T47D (cell line): ENCODE measurements around the gene CAPN8.
A peak's percentile ranks its signal among the peaks of the same experiment; 100 is the strongest.
"Not testable (repeated sequence)": the region's sequence is repeated elsewhere in the genome, so short reads cannot be mapped to it uniquely, and the experiment has no call there.

Experiments used
- DNase-seq, 2 experiments: peaks; one replicate each; pipeline versions ENCODE4 v3.0.0 to v3.0.0-alpha.2; 2011 to 2012; ENCODE audit warnings: low read depth in 1 of 2, low spot score in 1 of 2
- JUND ChIP-seq: IDR thresholded peaks from 2 replicates; pipeline ENCODE4 v1.6.1; 2012; ENCODE audit warnings: low read depth
- in situ Hi-C: cut with HindIII; loops from 2 replicates; pipeline ENCODE4 v1.10.0; 2016; ENCODE audit warnings: low sequenced_read_pairs, low pct_unique_long_range_greater_than_20kb

CAPN8 gene

DNA sequence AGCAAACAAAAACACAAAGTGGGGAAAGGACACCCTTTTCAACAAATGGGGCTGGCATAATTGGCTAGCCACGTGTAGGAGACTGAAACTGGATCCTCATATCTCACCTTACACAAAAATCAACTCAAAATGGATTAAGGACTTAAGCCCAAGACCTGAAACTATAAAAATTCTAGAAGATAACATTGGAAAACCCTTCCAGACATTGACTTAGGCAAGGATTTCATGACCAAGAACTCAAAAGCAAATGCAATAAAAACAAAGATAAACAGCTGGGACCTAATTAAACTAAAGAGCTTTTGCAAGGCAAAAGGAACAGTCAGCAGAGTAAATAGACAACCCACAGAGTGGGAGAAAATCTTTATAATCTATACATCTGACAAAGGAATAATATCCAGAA, 146.9 kb downstream of the CAPN8 start:
- peak in 1 of 2 experiments; percentile 51 for DNase-seq
- peak; percentile 76; the same call in 1 of the 2 replicates for TF ChIP-seq JUND
- in situ Hi-C loops = not testable (repeated sequence)

DNA sequence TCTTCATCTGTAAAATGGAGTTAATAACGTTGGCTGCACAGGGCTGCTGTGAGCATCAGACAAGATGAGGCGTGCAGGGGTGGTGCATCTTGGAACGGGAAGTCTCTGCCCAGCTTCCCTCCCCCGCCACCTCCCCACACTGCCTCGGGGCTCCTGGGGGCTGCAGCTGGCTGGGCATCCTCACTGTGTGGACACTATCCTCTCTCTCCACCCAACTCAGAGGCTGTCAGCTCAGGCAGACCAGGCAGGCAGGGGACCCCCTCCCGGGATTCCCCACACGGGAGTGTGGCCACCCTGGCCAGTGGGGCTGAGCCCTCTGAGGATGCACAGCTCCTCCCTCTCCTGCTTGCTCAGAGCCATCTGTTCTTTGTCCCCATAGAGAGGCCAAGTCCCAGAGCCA, 149.6 kb downstream of the CAPN8 start:
- no peak for DNase-seq
- TF ChIP-seq JUND = no peak
- in situ Hi-C loops = no loop called here

GRCh38 chr1:223515421-223515820, 150.1 kb downstream of the CAPN8 start:
- in situ Hi-C loops = no loop called here
- DNase-seq = no peak
- no peak for TF ChIP-seq JUND

DNA sequence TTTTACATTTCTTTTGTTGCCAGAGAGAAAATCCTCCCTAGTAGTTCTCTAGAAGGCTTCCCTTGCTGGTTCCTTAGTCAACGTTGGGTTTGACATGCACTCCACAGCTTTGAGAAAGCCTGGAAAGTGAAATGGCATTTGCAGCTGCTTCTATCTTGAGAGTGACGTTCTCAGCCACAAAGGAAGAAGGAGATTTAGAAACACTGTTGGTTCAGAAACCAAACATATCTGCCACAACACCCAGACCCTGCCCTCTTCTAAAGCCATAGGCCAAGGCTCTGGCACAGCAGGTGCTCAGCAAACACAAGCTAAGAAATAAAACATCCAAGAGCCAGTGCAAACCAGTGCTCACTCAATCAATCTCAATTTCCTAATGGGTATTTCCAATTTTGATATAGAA, 150.9 kb downstream of the CAPN8 start:
- no peak for TF ChIP-seq JUND
- in situ Hi-C loops = no loop called here
- DNase-seq = no peak

DNA sequence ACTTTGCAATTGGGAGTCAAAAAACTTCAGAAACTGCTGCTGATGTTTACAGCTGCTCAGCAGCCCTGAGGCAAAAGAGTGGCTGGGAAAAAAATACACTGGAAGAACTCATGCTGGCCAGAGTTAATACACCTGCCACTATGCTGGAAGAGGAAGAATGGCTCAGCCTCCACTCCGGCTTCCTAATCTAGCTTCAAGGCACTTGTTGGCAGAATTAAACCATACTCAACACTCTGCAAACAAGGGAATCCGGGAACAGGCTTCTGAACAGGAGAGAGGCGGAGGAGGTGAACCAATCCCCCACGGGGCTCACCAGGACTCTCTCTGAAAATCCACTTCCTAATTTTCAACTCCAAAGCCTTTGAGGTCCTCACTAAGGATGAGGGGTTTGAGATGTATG, 152.2 kb downstream of the CAPN8 start:
- in situ Hi-C loops = no loop called here
- no peak for TF ChIP-seq JUND
- DNase-seq = peak in 1 of 2 experiments; percentile 51

DNA sequence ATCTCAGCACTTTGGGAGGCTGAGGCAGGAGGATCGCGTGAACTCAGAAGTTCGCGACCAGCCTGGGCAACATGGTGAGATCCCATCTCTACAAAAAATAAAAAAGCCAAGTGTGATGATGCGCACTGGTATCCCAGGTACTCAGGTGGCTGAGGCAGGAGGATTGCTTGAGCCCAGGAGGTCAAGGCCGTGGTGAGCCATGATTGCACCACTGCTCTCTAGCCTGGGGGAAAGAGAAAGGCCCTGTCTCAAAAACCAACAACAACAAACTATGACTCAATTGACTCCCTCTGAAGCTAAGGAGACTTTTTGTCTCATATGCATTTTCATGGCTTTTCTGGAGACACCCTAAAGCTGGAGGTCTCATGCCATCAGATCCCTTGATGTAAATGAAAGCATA, 153.4 kb downstream of the CAPN8 start:
- in situ Hi-C loops = no loop called here
- DNase-seq = no peak
- TF ChIP-seq JUND = no peak

DNA sequence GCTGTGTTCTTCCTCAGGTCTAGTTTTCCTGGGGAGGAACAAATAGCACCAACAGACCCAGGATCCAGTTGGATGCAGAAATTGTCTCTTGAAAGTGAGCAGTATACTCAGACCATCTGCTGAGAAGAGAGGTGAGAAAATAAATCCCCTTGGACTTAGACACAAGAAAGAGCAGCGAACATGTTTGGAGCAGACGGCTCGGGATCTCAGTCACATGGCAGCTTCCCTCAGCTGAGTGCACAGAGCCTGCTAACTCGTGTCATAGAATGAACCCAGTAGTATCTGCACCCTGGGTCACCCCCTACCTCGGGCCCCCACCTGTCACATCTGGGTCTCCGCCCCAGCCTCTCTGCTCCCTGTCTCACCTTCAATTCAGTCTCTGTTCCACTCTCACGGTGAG, 156.7 kb downstream of the CAPN8 start:
- no peak for TF ChIP-seq JUND
- in situ Hi-C loops = no loop called here
- no peak for DNase-seq

DNA sequence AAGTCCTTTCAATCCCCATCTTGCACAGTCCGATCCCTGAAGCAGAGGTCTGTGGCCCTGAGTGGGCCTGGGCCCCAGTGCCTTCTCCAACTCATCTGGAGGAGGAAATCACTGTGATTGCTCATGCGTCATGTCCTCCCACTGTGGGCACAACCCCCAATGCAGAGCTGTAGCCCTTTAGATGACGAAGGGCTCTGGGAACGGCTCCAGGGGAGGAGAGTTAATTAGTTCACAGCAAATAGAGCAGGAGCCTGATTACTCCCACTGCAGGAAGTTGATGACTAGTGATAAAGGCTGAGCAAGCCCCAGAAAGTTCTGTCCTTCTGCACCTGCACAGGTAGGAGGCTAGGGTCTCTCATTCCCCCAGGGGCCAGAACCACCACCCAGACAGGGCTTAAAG, 160.8 kb downstream of the CAPN8 start:
- no peak for DNase-seq
- in situ Hi-C loops = no loop called here
- no peak for TF ChIP-seq JUND

DNA sequence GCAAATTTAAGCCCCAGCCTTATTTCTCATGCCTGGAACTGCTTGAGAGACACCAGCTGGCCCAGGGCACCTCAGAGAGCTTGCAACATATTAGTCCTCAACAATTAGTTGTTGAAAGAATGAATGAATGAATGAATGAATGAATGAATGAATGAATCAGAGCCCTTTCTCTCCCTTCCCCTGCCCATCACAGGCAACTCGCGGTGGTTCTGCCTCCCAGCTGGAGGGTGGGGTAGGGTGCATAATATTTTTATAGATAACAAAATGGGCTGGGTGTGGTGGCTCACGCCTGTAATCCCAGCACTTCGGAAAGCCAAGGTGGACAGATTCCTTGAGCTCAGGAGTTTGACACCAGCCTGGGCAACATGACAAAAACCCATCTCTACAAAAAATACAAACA, 162.2 kb downstream of the CAPN8 start:
- DNase-seq = no peak
- in situ Hi-C loops = no loop called here
- no peak for TF ChIP-seq JUND

DNA sequence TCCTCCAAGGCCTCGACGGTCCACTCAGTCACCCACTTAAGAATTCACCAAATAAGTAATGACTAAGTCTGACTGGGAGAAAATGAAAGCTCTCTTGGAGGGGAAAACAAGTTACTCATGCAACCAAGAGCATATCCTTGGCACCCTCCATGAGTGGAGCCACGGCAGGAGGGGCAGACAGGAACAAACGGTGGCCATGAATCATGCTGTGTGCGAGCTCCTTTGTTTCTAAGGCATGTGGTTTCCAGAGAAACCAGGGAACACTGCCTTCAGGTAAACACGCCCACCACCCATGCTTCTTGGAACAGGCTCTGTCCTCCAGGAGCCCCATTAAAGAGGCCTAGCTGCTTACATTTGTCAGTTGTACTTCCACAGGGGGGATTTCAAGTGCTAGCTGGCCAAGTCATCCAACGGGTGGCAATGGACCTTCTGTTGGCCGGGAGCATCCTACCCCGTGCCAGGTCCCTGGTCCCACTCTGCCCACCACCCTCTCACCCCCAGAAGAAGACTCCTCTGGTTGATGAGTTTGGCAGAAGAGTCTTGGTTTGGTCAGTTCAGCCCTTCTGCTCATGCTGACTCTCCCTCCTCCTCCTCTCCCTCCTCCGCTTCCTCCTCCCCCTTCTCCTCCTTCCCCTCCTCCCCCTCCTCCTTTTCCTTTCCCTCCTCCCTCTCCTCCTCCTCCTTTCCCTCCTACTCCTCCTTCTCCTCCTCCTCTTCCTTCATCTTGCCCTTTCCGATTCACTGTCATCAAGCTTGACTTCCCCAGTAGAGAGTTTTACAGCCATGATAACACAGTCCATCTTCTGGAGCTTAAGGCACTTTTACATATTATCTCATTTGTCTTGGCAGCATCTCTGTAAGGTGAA, 164.7 kb downstream of the CAPN8 start:
- no peak for DNase-seq
- no peak for TF ChIP-seq JUND
- in situ Hi-C loops = no loop called here

GRCh38 chr1:223496883-223497282, 168.6 kb downstream of the CAPN8 start:
- DNase-seq = no peak
- in situ Hi-C loops = no loop called here
- TF ChIP-seq JUND = no peak

- in situ Hi-C loops = no loop called here
These were observed 170.4 kb downstream of the CAPN8 start for GRCh38 chr1:223494926-223495645.

DNA sequence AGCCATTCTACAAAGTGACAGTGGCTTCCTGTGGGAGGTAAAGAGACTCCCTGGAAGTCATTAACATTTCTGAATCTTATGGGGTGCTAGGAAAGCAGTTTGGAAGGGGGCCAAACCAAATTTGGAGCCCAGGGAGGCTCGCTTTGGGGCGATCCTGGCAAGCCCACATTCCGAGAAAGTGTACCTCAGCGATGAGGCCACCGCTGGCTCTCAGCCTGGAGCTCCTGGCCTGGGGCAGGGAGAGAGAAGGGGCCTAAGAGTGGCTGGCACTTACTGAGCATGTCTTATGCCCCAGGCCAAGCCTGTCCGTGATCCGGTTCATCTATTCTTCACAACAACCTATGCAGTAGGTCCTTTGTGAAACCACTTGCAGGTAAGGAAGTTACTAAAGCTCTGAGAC, 173.5 kb downstream of the CAPN8 start:
- in situ Hi-C loops = no loop called here
- TF ChIP-seq JUND = no peak
- DNase-seq = peak in 1 of 2 experiments; percentile 58

More at GRCh38 chr1:223494926-223495645, 170.4 kb downstream of the CAPN8 start:
- TF ChIP-seq JUND = no peak
- no peak for DNase-seq
